Stimulated activated CD4-positive, alpha-beta T cell treated with anti-CD3 and anti-CD28 coated beads, Interleukin-4, amount 100 ng/mL, for 4 hours (primary cell): ENCODE data around the gene KLF13.

ENCODE experiments used
- DNase-seq, 2 experiments: peaks; one replicate each; pipeline ENCODE4 v3.0.0-alpha.2; 2020

Gene KLF13

DNA sequence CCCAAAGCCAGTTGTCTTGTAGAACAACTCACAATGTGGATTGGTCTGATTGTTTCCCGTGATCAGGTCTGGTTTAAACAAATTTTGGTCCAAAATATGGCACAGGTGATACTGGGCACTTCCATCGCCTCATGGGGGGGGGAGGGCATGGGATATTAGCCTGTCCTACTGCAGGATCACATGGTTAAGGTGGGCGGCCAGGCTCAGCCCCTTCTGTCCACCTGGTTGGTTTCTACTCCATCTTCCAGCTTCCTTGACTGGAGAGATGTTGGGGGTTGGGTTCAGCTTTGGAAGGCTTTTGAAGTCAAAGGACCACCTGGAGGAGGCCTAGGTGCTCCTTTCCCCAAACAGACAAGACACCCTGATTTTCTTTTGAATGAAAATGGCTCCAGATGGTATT is 7.2 kb downstream of the KLF13 start:
- no peak for DNase-seq

- no peak for DNase-seq
Observed at GRCh38 chr15:31335989-31336592, 9.5 kb downstream of the KLF13 start.

- DNase-seq, result no peak
Observed at GRCh38 chr15:31336593-31337295, 10.1 kb downstream of the KLF13 start.

GRCh38 chr15:31337352-31338031 is 10.9 kb downstream of the KLF13 start:
- DNase-seq, result no peak

- no peak for DNase-seq
Observed at GRCh38 chr15:31338318-31338878, 11.8 kb downstream of the KLF13 start.

- no peak for DNase-seq
Observed at GRCh38 chr15:31338879-31339557, 12.4 kb downstream of the KLF13 start.

GRCh38 chr15:31339558-31339895 is 12.9 kb downstream of the KLF13 start:
- DNase-seq, result no peak

- no peak for DNase-seq
Observed at GRCh38 chr15:31340047-31340446, 13.4 kb downstream of the KLF13 start.

GRCh38 chr15:31340592-31340991 is 14.0 kb downstream of the KLF13 start:
- DNase-seq, result no peak

DNA sequence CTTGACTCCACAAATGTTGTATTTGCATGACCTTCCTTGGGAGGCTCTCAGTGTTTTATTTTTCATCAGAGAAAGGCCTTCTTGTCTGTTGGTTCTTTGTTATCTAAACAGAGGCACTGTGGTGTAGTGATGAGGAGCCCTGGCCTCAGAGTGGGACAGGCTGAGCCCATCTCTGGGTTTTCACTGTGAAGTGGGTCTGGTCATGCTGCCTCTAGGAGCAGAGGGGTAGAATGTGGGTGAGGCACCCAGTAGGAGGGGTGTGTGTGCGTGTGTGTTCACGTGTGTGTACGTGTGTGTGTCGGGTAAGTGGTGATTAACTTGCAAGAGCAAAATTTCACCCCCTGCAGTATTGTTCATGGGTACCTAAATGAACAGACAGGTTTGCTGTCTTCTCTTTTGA is 14.4 kb downstream of the KLF13 start:
- DNase-seq, result no peak

GRCh38 chr15:31341496-31342195 is 15.0 kb downstream of the KLF13 start:
- no peak for DNase-seq

DNA sequence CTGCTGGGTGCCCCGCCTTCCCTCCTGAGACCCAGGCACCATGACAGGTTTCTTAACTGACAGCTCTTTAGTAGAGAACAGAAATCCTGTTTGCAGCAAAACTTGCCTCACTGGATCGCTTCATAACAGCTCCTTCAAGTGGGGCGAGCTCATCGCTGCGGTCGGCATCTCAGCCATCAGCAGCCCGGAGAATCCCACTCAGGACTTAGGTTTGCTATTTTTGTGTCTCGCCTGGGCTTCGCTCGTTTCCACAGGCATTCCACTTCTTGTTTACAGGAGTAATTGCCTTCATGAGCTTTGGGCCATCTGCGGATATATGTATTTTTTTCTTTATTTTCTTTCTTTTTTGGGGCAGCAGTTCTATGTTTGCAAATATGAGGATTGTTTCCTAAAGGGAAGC is 15.7 kb downstream of the KLF13 start:
- no peak for DNase-seq

DNA sequence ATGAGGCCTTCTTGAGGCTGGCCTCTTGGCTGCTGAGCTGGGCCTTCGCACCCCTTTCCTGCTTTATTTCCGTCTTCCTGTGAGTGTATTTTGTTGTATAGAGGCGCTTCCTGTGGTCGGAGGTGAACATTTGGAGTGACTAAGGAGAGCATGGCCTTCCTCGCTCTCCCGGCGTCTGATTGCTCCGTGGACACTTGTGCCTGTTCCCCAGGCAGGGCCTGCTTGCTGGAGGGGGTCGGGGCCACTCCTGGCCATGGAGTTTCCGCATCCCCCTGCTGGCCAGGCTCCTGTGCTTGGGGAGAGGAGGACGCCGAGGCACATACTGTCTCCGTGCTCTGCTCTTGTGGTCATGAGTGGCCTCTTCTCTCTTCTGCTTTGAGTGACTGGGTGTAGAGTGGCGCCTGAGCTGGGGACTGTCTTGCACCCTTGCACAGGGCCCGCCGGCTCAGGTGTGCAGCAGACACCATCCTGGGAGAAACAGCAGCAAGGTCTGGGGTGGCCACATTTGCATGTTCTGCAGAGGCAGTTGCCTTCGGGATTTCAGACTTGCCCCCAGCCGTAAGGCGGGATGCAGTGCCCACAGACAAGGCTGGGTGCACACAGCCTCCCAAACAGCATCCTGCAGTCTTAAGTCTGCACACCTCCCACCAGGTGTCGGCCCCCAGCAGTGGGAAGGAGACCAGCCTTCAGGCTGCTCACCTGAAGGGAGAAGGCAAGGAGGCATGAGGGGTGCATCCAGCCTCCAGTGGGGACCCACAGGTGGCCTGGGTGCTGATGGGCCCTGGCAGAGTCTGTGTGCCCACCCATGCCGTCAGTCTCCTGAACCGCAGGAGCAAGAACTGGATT is 16.4 kb downstream of the KLF13 start:
- no peak for DNase-seq

GRCh38 chr15:31343831-31344230 is 17.2 kb downstream of the KLF13 start:
- DNase-seq, result no peak

GRCh38 chr15:31344266-31344665 is 17.6 kb downstream of the KLF13 start:
- DNase-seq, result no peak

DNA sequence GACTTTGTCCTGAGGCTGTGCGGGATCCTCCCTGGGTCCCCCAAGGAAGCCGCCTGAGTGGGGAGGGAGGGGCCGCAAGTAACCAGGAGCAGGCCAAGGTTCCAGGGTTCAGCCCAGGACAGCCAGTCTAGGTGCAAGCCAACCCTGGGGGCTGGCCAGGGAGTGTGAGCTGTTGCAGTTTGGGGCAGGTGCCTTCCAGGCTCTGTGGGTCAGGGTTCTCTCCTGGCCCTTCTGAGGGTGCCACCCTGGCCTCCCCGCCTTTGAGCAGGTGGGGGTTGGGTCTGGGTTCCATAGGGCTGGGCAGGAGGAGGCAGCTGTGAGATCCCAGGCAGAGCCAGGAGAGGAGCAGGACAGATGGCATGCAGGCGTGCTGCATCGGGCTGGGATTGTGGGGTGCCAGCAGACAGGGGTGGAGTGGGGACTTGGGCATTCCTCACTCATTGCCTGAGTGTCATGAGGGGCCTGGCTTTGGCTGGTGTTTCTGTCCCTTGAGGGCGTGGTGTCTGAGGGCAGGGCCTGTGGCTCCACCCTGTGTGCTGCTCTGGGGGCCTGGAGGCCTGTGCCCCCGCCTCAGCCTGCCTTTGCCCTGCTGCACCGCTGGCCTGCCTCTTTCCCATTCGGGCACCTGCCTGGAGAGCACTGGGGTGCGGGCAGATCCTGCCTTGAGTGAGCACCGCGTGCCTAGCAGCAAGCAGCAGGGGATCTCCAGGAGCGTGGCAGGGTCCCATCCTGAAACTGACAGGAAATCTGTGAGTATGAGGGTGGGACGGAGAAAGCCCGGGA is 18.4 kb downstream of the KLF13 start:
- DNase-seq, result no peak

GRCh38 chr15:31345606-31346366 is 19.2 kb downstream of the KLF13 start:
- no peak for DNase-seq

GRCh38 chr15:31346367-31347066 is 19.9 kb downstream of the KLF13 start:
- no peak for DNase-seq
